Ovary (tissue), 10 donors: Measurements from ENCODE around the gene ZFPM1. TPM values are rescaled to one million over a fixed set of nuclear protein-coding genes. Genes with fewer than 3 reads are reported as not detected.

ENCODE experiments used
- DNase-seq, 5 donors: peaks; one replicate each; pipeline ENCODE4 v3.0.0-alpha.2; 2019 to 2020
- H3K27ac ChIP-seq, 2 donors: fragments of 200-600 bp; one replicate each; pipeline versions ENCODE4 v1.5.1 to v1.8.0; 2019 to 2022
- H3K27me3 ChIP-seq: fragments of 200-600 bp; one replicate; pipeline ENCODE4 v1.8.0; 2022
- H3K36me3 ChIP-seq: fragments of 200-600 bp; sonication (generic); one replicate; pipeline ENCODE4 v1.5.1; 2019
- H3K4me1 ChIP-seq: one replicate; pipeline ENCODE4 v1.8.1; 2013; ENCODE audit warnings: mild to moderate bottlenecking, moderate library complexity; ENCODE audit not compliant: insufficient read depth
- H3K4me3 ChIP-seq: fragments of 200-600 bp; sonication (generic); one replicate; pipeline ENCODE4 v1.5.1; 2017
- H3K9me3 ChIP-seq, 2 donors: fragments of 200-600 bp in 1 of 2; sonication (generic) in 1 of 2; one replicate each; pipeline versions ENCODE4 v1.5.1 to v1.8.1; 2013 to 2019; ENCODE audit warnings: mild to moderate bottlenecking in 1 of 2, moderate library complexity in 1 of 2
- CTCF ChIP-seq, 3 donors: fragments of 450-650 bp in 2 of 3; fragments of 200-600 bp in 1 of 3; IDR thresholded peaks; one replicate each; pipeline versions ENCODE4 v1.5.1 to v1.8.0; 2016 to 2022; ENCODE audit warnings: antibody characterized with exemption in 3 of 3, mild to moderate bottlenecking in 1 of 3
- EP300 ChIP-seq: sonication (generic); formaldehyde crosslinking; IDR thresholded peaks from one replicate; pipeline ENCODE4 v1.6.1; 2017; ENCODE audit warnings: antibody characterized with exemption
- POLR2A ChIP-seq: fragments of 450-650 bp; IDR thresholded peaks from one replicate; pipeline ENCODE4 v1.6.1; 2017; ENCODE audit warnings: antibody characterized with exemption, mild to moderate bottlenecking, moderate library complexity
- WGBS, 3 donors: extraction: QIAGEN DNeasy Blood & Tissue Kit in 1 of 3; methylation state at CpG; one replicate each; pipeline versions ENCODE4 v1.1.5 to v1.1.7; 2013 to 2017; 5-methylcytosine and 5-hydroxymethylcytosine counted together
- intact Hi-C, 4 donors: fragments of 100-400 bp; cut with DNase I; formaldehyde crosslinking; loops; one replicate each; pipeline versions ENCODE4 v1.11.0 to v1.15.1; 2022 to 2023
- long read RNA-seq, 3 donors: library from polyadenylated mRNA in 2 of 3; unstranded in 2 of 3; transcript quantifications; one replicate each; pipeline ENCODE4 v2.0.0 and lab custom pipeline, GENCODE V29; 2021 to 2026
- polyA plus RNA-seq, 2 donors: library from polyadenylated mRNA; stranded (reverse); fragments of 200-250 nt in 1 of 2; fragments of 350-450 nt in 1 of 2; fragmentation: Illumina TruSeq in 1 of 2; extraction: RNeasy Lipid Tissue Mini Kit (QIAGEN cat#74804) in 1 of 2; gene quantifications; one replicate each; pipeline ENCODE4 v1.2.3, GENCODE V29; 2013 to 2014
- total RNA-seq, 7 donors: library from RNA; depleted of rRNA in 2 of 7; stranded (reverse); fragments of >200 nt in 2 of 7; fragmentation: NEBNext Ultra II Directional in 3 of 7; extraction: Animal tissue kit (Norgen Biotek cat#: 25700) in 3 of 7; gene quantifications; one replicate each; pipeline versions ENCODE4 v1.1.0 to v1.2.4, GENCODE V29; 2016 to 2023
- donor health status: DM: no; HTN: no; CAD: no; lungs with moderate emphysema.
- donor health status: DM: no; HTN: no; CAD: no.
- donor health status: Bipolar disorder and iron deficiency.
- donor health status: DM: yes; HTN: yes; CAD: no.
- donor health status: DM: no; HTN: no; CAD: no.
- donor health status: DM: yes; HTN: yes; CAD: no.

Gene ZFPM1
- 10 to 100 TPM in 1 of 7 donors, 1 to 10 TPM in 5, under 1 TPM in 1; 0.95 to 11.4 (median 4.3) TPM for total RNA-seq
- 1 to 10 TPM in 1 of 2 donors, under 1 TPM in 1; 0.10 to 1.2 TPM for polyA plus RNA-seq
- long read RNA-seq, donor 1, partial matches to known transcripts = 0 of 4 reads
- long read RNA-seq, donor 1, other reads (novel, unspliced or antisense) = 4 of 4 reads
- long read RNA-seq, donor 2, full-length matches to known transcripts = 1 of 1 reads
- long read RNA-seq, donor 2, partial matches to known transcripts = 0 of 1 reads
- long read RNA-seq, donor 2, other reads (novel, unspliced or antisense) = 0 of 1 reads
- long read RNA-seq, donor 3, partial matches to known transcripts = 2 of 14 reads
- long read RNA-seq, donor 3, other reads (novel, unspliced or antisense) = 12 of 14 reads

DNA sequence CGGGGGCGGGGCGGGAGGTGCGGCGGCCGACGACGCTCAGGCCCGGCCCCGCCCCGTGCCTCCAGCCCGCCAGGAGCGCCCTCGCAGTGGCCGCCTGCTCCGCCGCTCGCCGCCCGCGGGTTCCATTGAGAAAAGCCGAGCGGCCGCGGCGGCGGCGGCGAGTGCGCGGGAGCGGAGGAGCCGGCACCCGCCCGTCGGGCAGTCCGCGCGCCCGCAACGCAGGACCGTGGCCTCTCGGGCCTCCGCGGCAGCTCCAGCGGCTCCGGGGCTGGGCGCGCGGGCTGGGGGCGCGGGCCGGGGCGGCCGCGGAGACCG lies at the start of gene ZFPM1:
TSS of gene ZFPM1 (plus strand) at position 64 of the 315 bp plus-strand sequence. CDS start 359 bp downstream, outside the sequence.
- H3K9me3 ChIP-seq = no peaks in the 10 kb centered on the region
- peak within 1 kb of the TSS in 1 of 2 donors; percentile 21 for H3K27ac ChIP-seq
- H3K4me1 ChIP-seq = peaks cover 18% of the 10 kb centered on the region
- peak within 1 kb of the TSS; percentile 58 for H3K4me3 ChIP-seq
- TF ChIP-seq CTCF (IDR thresholded peaks at IDR 0.05) = no peak
- TF ChIP-seq POLR2A = no peak
- no peak for TF ChIP-seq EP300
- WGBS, 3 donors = 0 to 1% (median 1%) methylated on average over 15 to 56 of the region's 57 CpGs
- no peaks in the 10 kb centered on the region for H3K36me3 ChIP-seq
- intact Hi-C loops = no loop called here
- H3K27me3 ChIP-seq = peaks cover 4% of the 10 kb centered on the region
- DNase-seq = no peak

DNA sequence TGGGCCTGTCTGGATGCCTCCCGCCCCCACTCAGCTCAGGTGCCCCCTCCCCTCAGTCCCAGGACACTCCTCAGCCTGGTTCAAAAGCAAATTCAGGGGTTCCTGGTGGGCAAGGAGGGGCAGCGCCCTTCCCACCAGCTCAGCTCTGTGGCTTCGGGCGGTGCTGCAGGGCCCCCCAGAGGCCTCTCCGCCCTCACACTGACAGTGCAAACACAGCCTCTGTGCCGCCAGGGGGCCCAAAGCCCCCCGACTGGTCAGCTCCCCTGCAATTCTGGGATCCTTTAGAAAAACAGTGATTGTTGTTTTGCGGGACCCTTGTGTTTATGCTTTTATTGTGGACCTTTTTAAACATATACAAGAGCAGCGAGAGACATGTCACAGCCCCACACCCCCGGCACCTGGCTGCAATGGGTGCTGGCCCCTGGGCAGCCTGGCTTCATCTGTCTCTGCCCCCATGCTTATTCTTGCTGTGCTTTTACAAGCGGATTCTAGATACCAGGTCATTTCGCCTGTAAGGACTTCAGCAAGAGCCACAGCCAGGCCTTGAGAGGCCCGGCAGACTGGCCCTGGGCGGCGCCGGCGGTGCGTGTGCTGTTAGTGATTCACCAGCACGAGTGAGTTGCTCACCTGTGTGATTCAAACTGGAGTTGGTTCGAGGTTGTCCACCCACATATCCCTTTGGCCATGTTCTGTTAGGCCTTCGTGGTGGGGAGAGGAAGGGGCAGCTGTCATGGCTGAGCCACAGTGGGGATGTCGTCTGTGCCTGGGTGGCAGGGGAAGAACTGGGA lies 49.1 kb upstream of the ZFPM1 start:
- Histone ChIP-seq H3K27ac (no peak overlapping the region), H3K9me3 (no peaks in the 10 kb centered on the region), H3K27me3 (no peaks in the 10 kb centered on the region), H3K36me3 (no peaks in the 10 kb centered on the region), H3K4me3 (no peak overlapping the region), H3K4me1 (peaks cover 5% of the 10 kb centered on the region)
- intact Hi-C loops = no loop called here
- DNase-seq = no peak
- no peak for TF ChIP-seq CTCF (IDR thresholded peaks at IDR 0.05)
- TF ChIP-seq POLR2A = no peak
- no peak for TF ChIP-seq EP300
- WGBS, 3 donors = 87 to 91% (median 88%) methylated on average over 22 of the region's 22 CpGs

DNA sequence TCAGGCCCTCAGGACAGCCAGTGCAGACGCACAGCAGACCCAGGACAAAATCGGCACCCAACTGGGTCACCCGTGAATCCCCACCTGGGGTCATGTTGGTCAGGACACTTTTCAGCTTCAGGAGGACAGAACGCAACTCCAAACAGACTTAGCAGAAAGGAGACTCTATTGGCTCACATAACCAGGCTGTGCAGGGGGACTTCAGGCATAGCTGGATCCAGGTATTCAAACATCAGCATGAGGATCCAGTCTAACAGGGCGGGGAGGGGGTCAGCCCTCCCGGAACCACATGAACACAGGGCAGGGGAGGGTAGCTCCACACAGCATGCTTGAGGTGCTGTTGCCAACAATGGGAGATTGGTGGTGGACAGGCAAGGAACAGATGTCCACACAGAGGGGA lies 48.3 kb upstream of the ZFPM1 start:
- no peak overlapping the region for H3K27ac ChIP-seq
- H3K27me3 ChIP-seq = no peaks in the 10 kb centered on the region
- no peak for TF ChIP-seq POLR2A
- intact Hi-C loops = no loop called here
- no peak for DNase-seq
- 82 to 86% (median 83%) methylated on average over 6 of the region's 6 CpGs for WGBS, 3 donors
- no peaks in the 10 kb centered on the region for H3K36me3 ChIP-seq
- H3K9me3 ChIP-seq = no peaks in the 10 kb centered on the region
- H3K4me1 ChIP-seq = peaks cover 5% of the 10 kb centered on the region
- H3K4me3 ChIP-seq = no peak overlapping the region

DNA sequence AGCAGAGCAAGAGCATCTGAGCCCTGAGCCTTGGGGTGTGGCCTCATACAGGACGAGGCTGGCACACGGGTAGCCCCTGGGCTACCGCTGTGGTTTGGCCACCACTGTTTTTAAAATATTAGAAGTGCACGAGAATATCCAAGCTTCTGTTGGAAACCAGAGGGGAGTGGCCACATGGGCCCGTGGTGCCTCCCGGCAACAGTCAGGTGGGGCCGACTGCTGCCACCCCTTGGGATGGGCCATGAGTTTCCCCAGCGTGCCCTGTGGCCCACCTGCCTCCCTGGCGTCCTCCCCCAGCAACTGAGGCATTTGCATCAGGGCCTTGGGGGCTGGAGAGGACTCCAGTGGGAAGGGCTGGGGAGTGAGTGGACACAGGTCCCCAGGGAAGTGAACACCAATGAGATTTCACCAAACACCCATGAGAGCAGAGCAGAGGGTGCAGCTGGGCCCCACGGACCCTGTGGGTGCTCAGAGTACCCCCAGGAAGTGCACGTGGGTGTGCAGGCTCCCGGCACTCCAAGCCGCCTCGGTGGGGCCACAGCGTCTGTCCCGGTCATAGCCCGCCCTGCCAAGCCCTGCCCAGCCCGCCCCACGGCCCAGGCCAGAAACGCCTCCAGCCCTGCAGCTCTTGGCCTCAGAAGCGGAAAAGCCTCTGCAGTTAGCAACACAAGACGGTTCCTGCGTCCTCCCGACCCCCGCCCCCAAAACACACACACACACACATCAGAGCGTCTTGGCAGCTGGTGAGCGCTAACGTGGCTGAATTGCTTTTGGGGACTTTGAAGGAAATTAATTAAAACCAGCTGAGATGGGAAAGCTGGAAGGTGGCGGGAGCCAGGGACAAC lies 47.6 kb upstream of the ZFPM1 start:
- Histone ChIP-seq H3K36me3 (no peaks in the 10 kb centered on the region), H3K27me3 (no peaks in the 10 kb centered on the region), H3K27ac (no peak overlapping the region), H3K9me3 (no peaks in the 10 kb centered on the region), H3K4me1 (peaks cover 5% of the 10 kb centered on the region), H3K4me3 (peak overlapping the region; percentile 1)
- intact Hi-C loops = no loop called here
- WGBS, 3 donors = 24 to 34% (median 30%) methylated on average over 18 to 29 of the region's 29 CpGs
- DNase-seq = peak in 2 of 5 donors; percentile 57 to 69
- TF ChIP-seq EP300 (no peak), POLR2A (no peak), CTCF (IDR thresholded peaks at IDR 0.05) (no peak)
